Lower lobe of right lung (tissue), 2 donors: ENCODE measurements around the gene SAMD10. TPM values are rescaled to one million over a fixed set of nuclear protein-coding genes. Genes with fewer than 3 reads are reported as not detected.

Source experiments
- ATAC-seq, 2 donors: fragments of 200-7000 bp; cut with Tn5 transposase; one replicate each; pipeline ENCODE4 v1.9.1; 2020 to 2022; ENCODE audit warnings: mild to moderate bottlenecking in 2 of 2, moderate library complexity in 2 of 2
- DNase-seq: peaks from one replicate; pipeline ENCODE4 v3.0.0-alpha.2; 2020
- H3K27ac ChIP-seq: fragments of 200-600 bp; one replicate; pipeline ENCODE4 v1.8.0; 2022
- H3K27me3 ChIP-seq: fragments of 200-600 bp; one replicate; pipeline ENCODE4 v1.8.0; 2022; ENCODE audit warnings: low read depth
- H3K36me3 ChIP-seq: fragments of 200-600 bp; one replicate; pipeline ENCODE4 v1.8.0; 2022; ENCODE audit warnings: mild to moderate bottlenecking
- H3K4me1 ChIP-seq: fragments of 200-600 bp; one replicate; pipeline ENCODE4 v1.8.0; 2022
- H3K4me3 ChIP-seq: fragments of 200-600 bp; one replicate; pipeline ENCODE4 v1.8.0; 2022; ENCODE audit warnings: mild to moderate bottlenecking
- H3K9me3 ChIP-seq: fragments of 200-600 bp; one replicate; pipeline ENCODE4 v1.8.0; 2022
- intact Hi-C: fragments of 100-400 bp; cut with DNase I; formaldehyde crosslinking; loops from one replicate; pipeline ENCODE4 v1.11.0; 2022
- total RNA-seq: library from RNA; stranded (reverse); fragmentation: NEBNext Ultra II Directional; extraction: Animal tissue kit (Norgen Biotek cat#: 25700); gene quantifications from one replicate; pipeline ENCODE4 v1.2.1, GENCODE V29; 2021
- TF ChIP-seq, protein P1 (sequence below): fragments of 200-600 bp; IDR thresholded peaks from one replicate; pipeline ENCODE4 v1.8.0; 2022; ENCODE audit warnings: antibody characterized with exemption, mild to moderate bottlenecking
- donor health status: DM: no; HTN: yes; CAD: no; lungs with severe emphysema.

SAMD10 gene
- total RNA-seq, 1 donor from 2014 or later: 3.6 TPM

DNA sequence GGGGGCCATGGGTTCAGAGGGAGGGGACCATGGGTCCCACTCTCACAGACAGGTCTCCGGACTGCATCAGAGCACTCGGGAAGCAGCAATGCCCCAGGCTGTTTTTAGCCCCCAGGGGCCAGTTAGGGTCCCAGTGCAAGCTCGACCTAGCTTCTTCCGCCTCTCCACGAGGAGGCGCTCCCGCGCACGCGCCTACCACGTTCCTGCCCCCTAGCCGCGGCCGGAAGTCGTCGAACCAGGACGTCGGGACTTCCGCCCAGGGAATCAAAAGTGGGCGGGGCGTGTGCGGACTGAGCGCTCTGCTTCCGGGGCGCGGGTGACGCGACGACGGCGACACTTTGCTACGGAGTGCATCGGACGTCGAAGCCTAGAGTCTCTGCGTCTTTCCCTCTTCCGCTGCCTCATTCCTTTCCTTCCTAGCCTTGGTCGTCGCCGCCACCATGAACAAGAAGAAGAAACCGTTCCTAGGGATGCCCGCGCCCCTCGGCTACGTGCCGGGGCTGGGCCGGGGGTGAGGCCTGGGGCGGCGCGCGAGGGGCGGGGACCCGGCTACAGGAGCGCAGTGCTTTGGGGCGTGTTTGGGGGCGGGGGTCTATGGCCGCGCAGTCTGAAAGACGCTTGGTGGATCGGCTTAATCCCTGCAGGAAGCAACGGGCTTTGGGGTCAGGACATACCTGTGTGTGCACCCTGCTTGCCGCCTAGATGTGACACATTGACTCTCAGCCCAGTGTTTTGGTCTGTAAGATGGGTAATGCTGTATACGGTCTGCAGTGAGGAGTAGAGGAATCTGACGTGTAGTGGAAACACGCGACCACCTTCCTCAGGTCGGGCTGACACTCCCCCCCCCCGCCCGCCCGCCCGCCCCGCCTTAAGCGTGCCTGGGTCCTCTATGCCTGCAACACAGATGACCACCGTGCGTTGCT is 1.6 kb upstream of the SAMD10 start, which contains the start of gene PRPF6:
PRPF6 (plus strand) TSS at position 327 of the 923 bp plus-strand sequence; CDS start at position 441, 114 bp downstream.
- intact Hi-C loops: no loop called here
- Histone ChIP-seq H3K4me1 (peaks cover 44% of the 10 kb centered on the region), H3K36me3 (peaks cover 34% of the 10 kb centered on the region), H3K9me3 (no peaks in the 10 kb centered on the region), H3K4me3 (peak within 1 kb of the TSS; percentile 91), H3K27ac (peak within 1 kb of the TSS; percentile 86), H3K27me3 (no peaks in the 10 kb centered on the region)
- ATAC-seq (peak; percentile 95), DNase-seq (peak; percentile 97)
- TF ChIP-seq, protein P1, sequence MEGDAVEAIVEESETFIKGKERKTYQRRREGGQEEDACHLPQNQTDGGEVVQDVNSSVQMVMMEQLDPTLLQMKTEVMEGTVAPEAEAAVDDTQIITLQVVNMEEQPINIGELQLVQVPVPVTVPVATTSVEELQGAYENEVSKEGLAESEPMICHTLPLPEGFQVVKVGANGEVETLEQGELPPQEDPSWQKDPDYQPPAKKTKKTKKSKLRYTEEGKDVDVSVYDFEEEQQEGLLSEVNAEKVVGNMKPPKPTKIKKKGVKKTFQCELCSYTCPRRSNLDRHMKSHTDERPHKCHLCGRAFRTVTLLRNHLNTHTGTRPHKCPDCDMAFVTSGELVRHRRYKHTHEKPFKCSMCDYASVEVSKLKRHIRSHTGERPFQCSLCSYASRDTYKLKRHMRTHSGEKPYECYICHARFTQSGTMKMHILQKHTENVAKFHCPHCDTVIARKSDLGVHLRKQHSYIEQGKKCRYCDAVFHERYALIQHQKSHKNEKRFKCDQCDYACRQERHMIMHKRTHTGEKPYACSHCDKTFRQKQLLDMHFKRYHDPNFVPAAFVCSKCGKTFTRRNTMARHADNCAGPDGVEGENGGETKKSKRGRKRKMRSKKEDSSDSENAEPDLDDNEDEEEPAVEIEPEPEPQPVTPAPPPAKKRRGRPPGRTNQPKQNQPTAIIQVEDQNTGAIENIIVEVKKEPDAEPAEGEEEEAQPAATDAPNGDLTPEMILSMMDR: peak; percentile 84

DNA sequence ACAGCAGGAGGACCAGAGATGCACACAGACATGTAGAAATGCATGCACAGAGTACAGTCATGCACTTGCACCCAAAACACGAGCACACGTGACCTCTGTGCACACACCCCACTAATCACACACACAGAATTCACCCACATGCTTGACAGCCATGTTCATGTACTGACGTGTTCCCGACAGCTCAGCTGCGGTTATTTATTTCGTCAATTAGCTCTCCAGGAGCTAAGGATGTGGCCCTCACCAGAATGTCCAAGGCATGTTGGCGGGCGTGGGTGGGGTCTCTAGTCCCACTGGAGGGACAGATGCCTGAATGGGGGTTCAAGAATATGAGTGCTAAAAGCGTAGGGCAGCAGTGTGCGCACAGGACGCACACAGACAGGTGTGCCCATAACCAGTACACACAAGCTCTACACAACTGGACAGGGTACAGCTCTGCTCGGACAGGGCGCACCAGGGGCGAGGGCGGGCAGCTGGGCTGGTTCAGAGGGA is 919 bp upstream of the SAMD10 start:
- Histone ChIP-seq H3K9me3 (no peaks in the 10 kb centered on the region), H3K4me3 (peak overlapping the region; percentile 91), H3K4me1 (peaks cover 44% of the 10 kb centered on the region), H3K36me3 (peaks cover 27% of the 10 kb centered on the region), H3K27ac (peak overlapping the region; percentile 86), H3K27me3 (no peaks in the 10 kb centered on the region)
- DNase-seq (no peak), ATAC-seq (peak; percentile 29 to 30)
- TF ChIP-seq, protein P1: no peak
- intact Hi-C loops: no loop called here

DNA sequence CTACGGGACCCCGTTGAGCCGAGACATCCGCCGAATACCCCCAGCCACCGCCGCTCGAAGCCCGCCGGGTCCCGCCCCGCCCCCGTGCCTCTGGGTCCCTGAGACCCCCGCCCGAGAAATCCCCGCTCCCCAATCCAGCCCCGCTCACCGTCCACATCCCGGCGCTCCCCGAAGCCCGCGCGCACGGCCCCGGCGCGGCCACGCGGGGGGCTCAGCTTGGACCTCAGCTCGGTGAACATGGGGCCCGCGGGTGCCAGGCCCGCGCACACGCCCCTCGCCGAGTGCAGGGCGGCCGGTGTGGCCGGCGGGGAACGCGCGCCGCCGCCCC is 249 bp downstream of the SAMD10 start:
- peaks cover 44% of the 10 kb centered on the region for H3K4me1 ChIP-seq
- H3K27ac ChIP-seq: peak overlapping the region; percentile 86

DNA sequence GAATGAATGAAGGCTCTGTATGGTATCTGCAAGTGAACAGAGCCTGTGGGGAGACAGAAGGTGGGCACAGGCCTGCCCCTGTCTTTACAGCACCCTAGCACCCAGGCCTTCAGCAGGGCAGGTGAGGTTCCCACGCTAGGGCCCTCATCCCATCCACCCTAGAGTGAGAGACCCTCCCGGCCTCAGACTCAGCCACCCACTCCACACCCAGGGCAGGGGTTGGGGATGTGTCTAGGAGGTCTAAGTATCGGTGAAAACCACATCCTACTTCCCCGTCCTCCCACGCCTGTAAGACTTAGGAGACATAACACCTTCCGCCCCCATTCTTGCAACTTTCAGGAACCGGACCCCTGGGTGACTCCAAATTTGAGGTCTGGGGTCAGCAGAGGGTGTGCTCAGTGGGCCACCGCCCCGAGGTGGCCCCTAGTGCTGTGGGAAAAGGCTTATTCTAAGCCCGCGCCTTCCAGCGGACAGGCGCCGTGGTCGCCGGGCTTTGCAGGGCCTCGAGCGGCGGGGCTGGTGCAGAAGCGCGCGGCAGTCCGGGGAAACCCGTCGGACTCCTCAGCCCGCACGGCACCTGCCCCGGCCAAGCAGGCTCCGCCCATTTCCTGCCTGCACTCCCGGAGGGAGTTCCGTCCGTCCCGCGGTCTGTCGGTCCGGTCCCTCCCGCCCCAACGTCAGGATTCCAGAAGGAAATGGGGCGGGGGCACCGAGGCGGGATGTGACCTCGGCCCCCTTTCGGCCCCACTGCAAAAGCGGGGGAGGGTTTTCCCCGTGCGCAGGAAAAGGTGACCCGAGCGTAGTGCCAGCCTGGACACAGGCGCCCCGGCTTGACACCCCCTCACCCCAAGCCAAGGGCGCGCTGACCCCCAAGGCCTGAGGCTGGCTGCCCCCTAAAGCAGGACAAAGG is 868 bp downstream of the SAMD10 start:
- ATAC-seq (peak; percentile 56 to 64), DNase-seq (peak; percentile 90)
- intact Hi-C loops: no loop called here
- Histone ChIP-seq H3K36me3 (peaks cover 10% of the 10 kb centered on the region), H3K4me1 (peaks cover 50% of the 10 kb centered on the region), H3K27me3 (no peaks in the 10 kb centered on the region), H3K9me3 (no peaks in the 10 kb centered on the region), H3K27ac (peak overlapping the region; percentile 86), H3K4me3 (peak overlapping the region; percentile 91)
- TF ChIP-seq, protein P1: no peak

More for the DNA sequence above, 249 bp downstream of the SAMD10 start:
- TF ChIP-seq, protein P1: no peak
- Histone ChIP-seq H3K36me3 (peaks cover 16% of the 10 kb centered on the region), H3K9me3 (no peaks in the 10 kb centered on the region), H3K4me3 (peak overlapping the region; percentile 91), H3K27me3 (no peaks in the 10 kb centered on the region)
- ATAC-seq (no peak), DNase-seq (no peak)
- intact Hi-C loops: no loop called here

DNA sequence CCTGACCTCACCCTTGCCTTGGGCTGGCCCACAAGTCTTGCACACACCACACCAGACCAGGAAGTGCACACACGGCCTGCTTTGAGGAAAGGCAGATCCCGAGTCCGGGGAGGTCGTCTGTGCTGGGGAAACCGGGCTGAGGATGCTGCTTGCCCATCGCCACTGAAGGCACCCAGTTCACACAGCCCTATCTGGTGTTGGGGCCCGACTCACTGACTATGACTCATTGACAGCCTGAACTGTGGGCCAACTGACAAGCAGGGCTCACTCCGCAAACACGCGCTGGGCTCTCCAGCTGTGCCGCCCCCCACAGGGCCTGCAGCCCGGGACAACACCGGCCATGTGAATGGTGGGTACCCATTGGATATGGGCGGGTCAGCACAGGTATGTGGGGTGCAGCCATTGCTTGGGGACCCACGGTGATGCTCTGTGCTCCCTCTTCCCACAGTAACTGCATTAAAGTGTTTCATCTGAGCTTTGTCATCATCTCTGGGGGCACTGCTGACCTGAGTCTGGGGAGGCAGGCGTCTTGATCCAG is 1.6 kb downstream of the SAMD10 start:
- TF ChIP-seq, protein P1: no peak
- Histone ChIP-seq H3K27ac (no peak overlapping the region), H3K4me1 (peaks cover 52% of the 10 kb centered on the region), H3K36me3 (peaks cover 2% of the 10 kb centered on the region), H3K4me3 (no peak overlapping the region), H3K9me3 (no peaks in the 10 kb centered on the region), H3K27me3 (no peaks in the 10 kb centered on the region)
- intact Hi-C loops: no loop called here
- no peak for ATAC-seq
- no peak for DNase-seq
